ENCODE results near the gene LMTK2.

Gene LMTK2

GRCh38 chr7:98138672-98139071, 32.0 kb downstream of the LMTK2 start:
- no peak for DNase-seq

GRCh38 chr7:98142658-98143057, 36.0 kb downstream of the LMTK2 start:
- DNase-seq = no peak

GRCh38 chr7:98148607-98149006, 41.9 kb downstream of the LMTK2 start:
- no peak for DNase-seq

- no peak for DNase-seq
Measured at GRCh38 chr7:98149116-98149692, 42.5 kb downstream of the LMTK2 start.

- DNase-seq = no peak
Measured at GRCh38 chr7:98151884-98152283, 45.2 kb downstream of the LMTK2 start.

GRCh38 chr7:98156700-98157099, 50.0 kb downstream of the LMTK2 start:
- DNase-seq = no peak

GRCh38 chr7:98157761-98158160, 51.1 kb downstream of the LMTK2 start:
- no peak for DNase-seq

- no peak for DNase-seq
Measured at GRCh38 chr7:98162758-98163157, 56.1 kb downstream of the LMTK2 start.

- DNase-seq = no peak
Measured at GRCh38 chr7:98163269-98163668, 56.6 kb downstream of the LMTK2 start.

- DNase-seq = no peak
Measured at GRCh38 chr7:98163704-98164494, 57.2 kb downstream of the LMTK2 start.

GRCh38 chr7:98165827-98166667, 59.4 kb downstream of the LMTK2 start:
- DNase-seq = no peak

GRCh38 chr7:98166668-98166970, 60.0 kb downstream of the LMTK2 start:
- no peak for DNase-seq

- DNase-seq = no peak
Measured at GRCh38 chr7:98167653-98168052, 61.0 kb downstream of the LMTK2 start.

GRCh38 chr7:98168181-98168903, 61.7 kb downstream of the LMTK2 start:
- peak; percentile 15 to 51 for DNase-seq

GRCh38 chr7:98168904-98169621, 62.4 kb downstream of the LMTK2 start:
- DNase-seq = no peak

GRCh38 chr7:98170966-98171365, 64.3 kb downstream of the LMTK2 start:
- DNase-seq = no peak

GRCh38 chr7:98171449-98171848, 64.8 kb downstream of the LMTK2 start:
- DNase-seq = no peak

GRCh38 chr7:98174334-98175259, 67.9 kb downstream of the LMTK2 start:
- DNase-seq = peak; percentile 50 to 70

GRCh38 chr7:98175260-98175940, 68.7 kb downstream of the LMTK2 start:
- no peak for DNase-seq

- DNase-seq = no peak
Measured at GRCh38 chr7:98177553-98177952, 70.9 kb downstream of the LMTK2 start.

- peak; percentile 71 to 80 for DNase-seq
Measured at GRCh38 chr7:98178321-98178720, 71.7 kb downstream of the LMTK2 start.
